Prostate gland (tissue), 2 donors: ENCODE measurements around the gene MBLAC1. TPM values are rescaled to one million over a fixed set of nuclear protein-coding genes. Genes with fewer than 3 reads are reported as not detected.

Experiments used
- DNase-seq: peaks from one replicate; pipeline ENCODE4 v3.0.0-alpha.2; 2019; ENCODE audit warnings: low spot score
- H3K27ac ChIP-seq, 2 donors: fragments of 200-600 bp; sonication (generic); 2 replicates each; pipeline ENCODE4 v1.5.1; 2017 to 2019
- H3K27me3 ChIP-seq: fragments of 200-600 bp; sonication (generic); replicated peaks from 2 replicates; pipeline ENCODE4 v1.5.1; 2019; ENCODE audit not compliant: insufficient read depth
- H3K36me3 ChIP-seq, 2 donors: fragments of 200-600 bp; sonication (generic); 1 replicate in 1 of 2; 2 replicates in 1 of 2; pipeline versions ENCODE4 v1.5.1 to v1.8.1; 2017 to 2019
- H3K4me1 ChIP-seq: fragments of 200-600 bp; sonication (generic); replicated peaks from 2 replicates; pipeline ENCODE4 v1.5.1; 2019
- H3K4me3 ChIP-seq, 2 donors: fragments of 200-600 bp; sonication (generic); 2 replicates each; pipeline ENCODE4 v1.5.1; 2017 to 2019
- H3K9me3 ChIP-seq: fragments of 200-600 bp; sonication (generic); 2 replicates; pipeline ENCODE4 v1.5.1; 2017
- POLR2A ChIP-seq: fragments of 450-650 bp; IDR thresholded peaks from one replicate; pipeline ENCODE4 v1.6.1; 2016; ENCODE audit warnings: antibody characterized with exemption, mild to moderate bottlenecking
- POLR2AphosphoS5 ChIP-seq: sonication (generic); formaldehyde crosslinking; IDR thresholded peaks from one replicate; pipeline ENCODE4 v1.6.1; 2017; ENCODE audit warnings: antibody characterized with exemption
- WGBS: methylation state at CpG from one replicate; pipeline ENCODE4 v1.1.5; 2018; 5-methylcytosine and 5-hydroxymethylcytosine counted together
- intact Hi-C: fragments of 100-400 bp; cut with DNase I; formaldehyde crosslinking; loops from one replicate; pipeline ENCODE4 v1.14.2; 2022
- total RNA-seq, 2 donors: library from RNA; depleted of rRNA; stranded (reverse); fragments of >200 nt; gene quantifications; one replicate each; pipeline ENCODE4 v1.1.0, GENCODE V29; 2016
- TF ChIP-seq, protein P1 (sequence below), 4 experiments: fragments of 200-600 bp in 2 of 4; fragments of 450-650 bp in 2 of 4; sonication (generic) in 2 of 4; IDR thresholded peaks; 1 replicate in 3 of 4; 2 replicates in 1 of 4; pipeline ENCODE4 v1.5.1; 2016 to 2019; ENCODE audit warnings: antibody characterized with exemption in 4 of 4, mild to moderate bottlenecking in 2 of 4, moderate library complexity in 2 of 4

Gene MBLAC1
- total RNA-seq, 2 donors from 2014 or later = 4.4 to 6.1 TPM

DNA sequence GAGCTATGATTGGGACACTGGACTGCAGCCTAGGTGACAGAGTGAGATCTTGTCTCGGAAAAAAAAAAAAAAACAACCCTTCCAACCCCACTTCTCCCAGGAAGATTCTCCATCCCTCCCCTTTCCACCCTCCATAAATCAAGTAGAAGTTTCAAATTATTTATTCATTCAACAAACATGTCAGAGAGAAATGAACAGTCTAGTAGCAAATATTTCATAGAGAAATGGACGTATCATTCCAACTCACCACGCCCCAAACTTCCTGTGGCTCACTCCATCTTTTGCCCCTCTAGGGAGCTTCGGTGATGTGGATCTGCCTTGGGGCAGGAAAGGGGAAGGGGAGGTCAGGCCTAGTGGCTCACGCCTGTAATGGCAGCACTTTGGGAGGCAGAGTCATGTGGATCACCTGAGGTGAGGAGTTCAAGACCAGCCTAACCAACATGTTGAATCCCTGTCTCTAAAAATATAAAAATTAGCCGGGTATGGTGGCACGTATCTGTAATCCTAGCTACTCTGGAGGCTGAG lies 32.4 kb downstream of the MBLAC1 start:
- 67% methylated on average over 7 of the region's 7 CpGs for WGBS
- peak overlapping the region; percentile 62 to 95 for H3K4me3 ChIP-seq
- TF ChIP-seq, protein P1, sequence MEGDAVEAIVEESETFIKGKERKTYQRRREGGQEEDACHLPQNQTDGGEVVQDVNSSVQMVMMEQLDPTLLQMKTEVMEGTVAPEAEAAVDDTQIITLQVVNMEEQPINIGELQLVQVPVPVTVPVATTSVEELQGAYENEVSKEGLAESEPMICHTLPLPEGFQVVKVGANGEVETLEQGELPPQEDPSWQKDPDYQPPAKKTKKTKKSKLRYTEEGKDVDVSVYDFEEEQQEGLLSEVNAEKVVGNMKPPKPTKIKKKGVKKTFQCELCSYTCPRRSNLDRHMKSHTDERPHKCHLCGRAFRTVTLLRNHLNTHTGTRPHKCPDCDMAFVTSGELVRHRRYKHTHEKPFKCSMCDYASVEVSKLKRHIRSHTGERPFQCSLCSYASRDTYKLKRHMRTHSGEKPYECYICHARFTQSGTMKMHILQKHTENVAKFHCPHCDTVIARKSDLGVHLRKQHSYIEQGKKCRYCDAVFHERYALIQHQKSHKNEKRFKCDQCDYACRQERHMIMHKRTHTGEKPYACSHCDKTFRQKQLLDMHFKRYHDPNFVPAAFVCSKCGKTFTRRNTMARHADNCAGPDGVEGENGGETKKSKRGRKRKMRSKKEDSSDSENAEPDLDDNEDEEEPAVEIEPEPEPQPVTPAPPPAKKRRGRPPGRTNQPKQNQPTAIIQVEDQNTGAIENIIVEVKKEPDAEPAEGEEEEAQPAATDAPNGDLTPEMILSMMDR (IDR thresholded peaks at IDR 0.05) = no peak
- TF ChIP-seq POLR2A = no peak
- TF ChIP-seq POLR2AphosphoS5 = no peak
- H3K9me3 ChIP-seq = no peaks in the 10 kb centered on the region
- intact Hi-C loops = no loop called here
- H3K4me1 ChIP-seq = no peaks in the 10 kb centered on the region
- no peaks in the 10 kb centered on the region for H3K27me3 ChIP-seq
- DNase-seq = no peak
- H3K36me3 ChIP-seq = peaks cover 0 to 4% of the 10 kb centered on the region in 2 donors
- H3K27ac ChIP-seq = peak overlapping the region; percentile 72 to 83

DNA sequence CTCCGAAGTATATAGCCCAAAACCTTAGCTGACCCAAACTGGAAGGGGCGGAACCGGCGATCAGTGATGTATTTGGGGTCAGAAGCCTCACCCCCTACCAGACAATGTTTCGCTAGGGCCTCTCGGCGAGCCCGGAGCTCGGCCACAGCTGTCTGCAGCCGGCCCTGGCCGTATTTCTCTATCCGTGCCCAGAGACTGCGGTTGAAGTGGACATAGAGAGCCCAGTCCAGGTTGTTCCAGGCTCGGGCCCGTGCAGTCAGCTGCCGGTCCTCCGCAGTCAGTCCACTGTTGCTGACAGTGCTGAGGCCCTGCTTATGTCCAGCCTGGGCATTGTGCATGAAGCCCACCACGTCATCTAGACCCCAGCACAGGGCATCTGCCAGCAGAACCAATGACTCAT lies 33.3 kb downstream of the MBLAC1 start:
- no peak overlapping the region for H3K4me3 ChIP-seq
- 92% methylated on average over 18 of the region's 18 CpGs for WGBS
- no peaks in the 10 kb centered on the region for H3K9me3 ChIP-seq
- TF ChIP-seq POLR2AphosphoS5 = no peak
- H3K27me3 ChIP-seq = no peaks in the 10 kb centered on the region
- no peaks in the 10 kb centered on the region for H3K4me1 ChIP-seq
- no peak for DNase-seq
- intact Hi-C loops = no loop called here
- peaks cover 0 to 2% of the 10 kb centered on the region in 2 donors for H3K36me3 ChIP-seq
- no peak overlapping the region for H3K27ac ChIP-seq

DNA sequence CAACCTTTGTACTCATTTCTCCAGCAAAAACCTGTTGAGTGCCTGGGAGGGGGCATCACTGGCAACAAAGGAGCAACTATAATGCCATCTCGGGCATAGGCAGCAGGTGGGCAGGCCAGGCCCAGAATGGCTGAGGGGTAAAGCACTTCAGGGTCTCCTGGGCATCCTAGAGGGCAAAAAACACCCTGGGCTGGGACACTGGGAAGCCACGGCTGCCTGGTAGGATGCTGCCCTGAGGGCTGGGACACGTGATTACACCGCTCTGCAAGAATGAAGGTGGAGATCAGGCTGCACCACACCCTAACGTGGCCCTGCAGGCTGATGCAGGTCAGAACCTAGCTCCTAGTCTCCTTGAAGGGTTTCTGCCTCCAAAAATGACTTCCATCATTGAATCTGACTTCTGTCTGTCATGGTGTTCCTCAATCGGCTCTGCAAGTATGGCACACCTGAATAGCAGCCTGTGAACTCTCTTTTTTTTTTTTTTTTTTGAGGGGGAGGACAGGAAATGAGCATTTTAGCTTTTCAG lies 36.3 kb downstream of the MBLAC1 start:
- intact Hi-C loops = no loop called here
- TF ChIP-seq POLR2A (no peak), POLR2AphosphoS5 (no peak)
- TF ChIP-seq, protein P1 (IDR thresholded peaks at IDR 0.05) = no peak
- no peak overlapping the region for H3K4me3 ChIP-seq
- no peaks in the 10 kb centered on the region for H3K27me3 ChIP-seq
- DNase-seq = no peak
- H3K9me3 ChIP-seq = no peaks in the 10 kb centered on the region
- H3K4me1 ChIP-seq = no peaks in the 10 kb centered on the region
- H3K27ac ChIP-seq = no peak overlapping the region
- 43% methylated on average over 4 of the region's 6 CpGs for WGBS
- H3K36me3 ChIP-seq = no peaks in the 10 kb centered on the region

DNA sequence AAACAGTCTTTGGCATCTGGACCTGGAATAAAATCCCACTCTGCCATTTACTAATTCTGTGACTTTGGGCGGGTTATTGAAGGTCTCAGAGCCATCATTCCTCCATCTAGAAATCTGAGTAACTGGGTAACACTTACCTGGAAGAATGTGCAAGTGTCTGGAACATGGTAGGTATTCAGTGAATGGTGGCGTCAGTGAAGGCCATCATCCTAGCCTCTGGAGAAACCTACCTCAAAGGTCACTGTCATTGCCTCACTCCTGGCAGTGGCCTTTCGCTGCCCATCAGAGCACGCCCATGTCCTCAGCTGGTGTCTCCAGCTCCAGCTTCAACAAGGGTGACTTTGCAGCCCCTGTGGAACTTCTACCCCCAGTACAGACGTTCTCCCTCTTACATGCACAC lies 37.1 kb downstream of the MBLAC1 start:
- 100% methylated on average over 5 of the region's 5 CpGs for WGBS
- no peaks in the 10 kb centered on the region for H3K4me1 ChIP-seq
- no peak for DNase-seq
- H3K27me3 ChIP-seq = no peaks in the 10 kb centered on the region
- TF ChIP-seq POLR2A = no peak
- TF ChIP-seq, protein P1 (IDR thresholded peaks at IDR 0.05) = no peak
- no peak for TF ChIP-seq POLR2AphosphoS5
- H3K36me3 ChIP-seq = no peaks in the 10 kb centered on the region
- H3K9me3 ChIP-seq = no peaks in the 10 kb centered on the region
- H3K27ac ChIP-seq = no peak overlapping the region
- intact Hi-C loops = no loop called here
- no peak overlapping the region for H3K4me3 ChIP-seq

DNA sequence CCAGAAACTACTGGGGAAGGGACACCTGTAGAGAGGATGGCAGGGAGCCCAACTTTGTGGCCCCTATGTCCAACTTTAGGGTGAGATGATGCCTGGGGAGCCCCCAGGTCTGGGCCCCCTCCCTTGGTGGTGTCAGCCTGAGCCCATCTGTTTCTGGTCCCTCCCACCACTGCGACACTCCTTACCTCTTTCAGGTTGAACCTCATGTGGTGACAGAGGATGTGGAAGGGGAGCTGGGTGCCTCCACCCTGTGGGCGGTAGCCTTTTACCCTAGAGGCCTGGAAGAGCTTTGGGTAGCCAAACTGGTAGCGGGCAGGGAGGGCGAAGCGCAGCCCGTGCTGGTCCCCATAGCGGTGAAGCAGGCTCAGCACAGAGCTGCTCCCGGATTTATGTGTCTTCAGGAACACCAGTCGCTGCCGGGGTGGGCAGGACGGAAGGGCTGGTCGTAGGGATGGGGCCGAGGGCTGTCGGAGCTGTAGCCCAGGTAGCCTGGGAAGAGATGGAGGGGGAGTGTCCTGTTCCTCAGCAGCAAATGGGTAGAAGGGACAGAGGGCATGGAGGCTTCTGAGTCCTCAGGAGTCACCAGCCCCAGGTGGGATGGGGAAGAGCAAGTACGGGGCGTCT lies 39.7 kb downstream of the MBLAC1 start:
- Histone ChIP-seq H3K27me3 (no peaks in the 10 kb centered on the region), H3K36me3 (no peaks in the 10 kb centered on the region), H3K4me1 (no peaks in the 10 kb centered on the region), H3K27ac (no peak overlapping the region), H3K9me3 (no peaks in the 10 kb centered on the region), H3K4me3 (no peak overlapping the region)
- 83% methylated on average over 15 of the region's 16 CpGs for WGBS
- TF ChIP-seq POLR2AphosphoS5 = no peak
- TF ChIP-seq POLR2A = no peak
- TF ChIP-seq, protein P1 (IDR thresholded peaks at IDR 0.05) = no peak
- intact Hi-C loops = no loop called here
- no peak for DNase-seq
